Gastroesophageal sphincter (tissue), 3 donors: ENCODE data around the gene PGM2L1.

Experiments used
- CTCF ChIP-seq, 4 experiments: fragments of 200-600 bp in 2 of 4; fragments of 450-650 bp in 2 of 4; sonication (generic) in 1 of 4; IDR thresholded peaks; one replicate each; pipeline ENCODE4 v1.5.1; 2017 to 2019; ENCODE audit warnings: antibody characterized with exemption in 4 of 4, mild to moderate bottlenecking in 2 of 4, moderate library complexity in 2 of 4
- EP300 ChIP-seq: sonication (generic); formaldehyde crosslinking; IDR thresholded peaks from one replicate; pipeline ENCODE4 v1.6.1; 2017; ENCODE audit warnings: antibody characterized with exemption, mild to moderate bottlenecking
- POLR2A ChIP-seq, 2 donors: fragments of 450-650 bp; IDR thresholded peaks; one replicate each; pipeline ENCODE4 v1.6.1; 2017; ENCODE audit warnings: antibody characterized with exemption in 2 of 2, mild to moderate bottlenecking in 2 of 2, moderate library complexity in 1 of 2

DNA sequence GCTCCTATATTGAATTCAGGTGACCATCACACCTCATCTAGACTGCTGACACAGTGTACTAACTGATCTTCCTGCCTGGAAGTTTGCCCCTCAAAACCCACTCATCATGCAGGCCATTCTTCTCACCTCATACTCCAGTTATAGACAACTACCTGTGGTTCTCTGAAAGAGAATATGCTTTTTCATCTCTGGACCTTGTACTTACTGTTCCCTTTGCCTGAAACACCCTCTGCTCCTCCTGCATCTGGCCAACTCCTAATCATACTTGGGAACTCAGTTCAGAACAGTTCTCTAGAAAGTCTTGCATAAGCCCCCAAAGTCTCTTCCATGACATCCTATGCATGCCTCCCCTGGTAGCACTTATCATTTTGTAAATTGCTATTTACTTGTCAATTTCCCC lies 58.6 kb downstream of the PGM2L1 start:
- TF ChIP-seq CTCF (IDR thresholded peaks at IDR 0.05) (no peak), EP300 (no peak), POLR2A (IDR thresholded peaks at IDR 0.05) (no peak)
